A549 (cell line): Measurements from ENCODE around the gene CEP89. TPM values are rescaled to one million over a fixed set of nuclear protein-coding genes. Genes with fewer than 3 reads are reported as not detected.

Source experiments
- ATAC-seq, 2 experiments: fragments of 200-7000 bp in 1 of 2; fragments of >200 bp in 1 of 2; cut with Nextera tagmentation in 1 of 2; cut with Tn5 transposase in 1 of 2; 3 replicates each; pipeline versions ENCODE4 v1.8.0 to v1.9.1; 2018 to 2020; ENCODE audit warnings: mild to moderate bottlenecking in 1 of 2, moderate library complexity in 1 of 2
- CTCF ChIA-PET: fragments of 300-600 bp; sonication (Branson Sonifier 250); formaldehyde crosslinking; extraction: SDS; loops from one replicate; lab custom pipeline; 2021; ENCODE audit warnings: antibody characterized with exemption, inconsistent platforms; lab: Yijun Ruan, JAX
- POLR2A ChIA-PET: fragments of 350-600 bp; formaldehyde crosslinking; extraction: SDS; loops from one replicate; lab custom pipeline; 2021; ENCODE audit warnings: antibody characterized with exemption, inconsistent platforms; lab: Yijun Ruan, JAX
- DNase-seq, 2 experiments: peaks; one replicate each; pipeline versions ENCODE4 v3.0.0 to v3.0.0-alpha.2; 2011 to 2016; ENCODE audit warnings: low read depth in 1 of 2, low spot score in 1 of 2
- FAIRE-seq: peaks from 2 replicates; lab custom pipeline; 2011; peaks lifted over from hg19 to GRCh38; lab: Jason Lieb, UNC
- H3K27ac ChIP-seq, 2 experiments: fragments of >200 bp; sonication (Bioruptor Twin); formaldehyde crosslinking; 3 replicates each; pipeline ENCODE4 v1.5.1; 2016 to 2017
- H3K4me1 ChIP-seq: fragments of >200 bp; sonication (Bioruptor Twin); formaldehyde crosslinking; 3 replicates; pipeline ENCODE4 v1.6.1; 2016
- H3K4me2 ChIP-seq: fragments of >200 bp; sonication (Bioruptor Twin); formaldehyde crosslinking; 3 replicates; pipeline ENCODE4 v1.6.1; 2016
- H3K4me3 ChIP-seq: fragments of >200 bp; sonication (Bioruptor Twin); formaldehyde crosslinking; 3 replicates; pipeline ENCODE4 v1.5.1; 2016
- H3K9me3 ChIP-seq: fragments of >200 bp; sonication (Bioruptor Twin); formaldehyde crosslinking; 3 replicates; pipeline ENCODE4 v1.6.1; 2016
- BHLHE40 ChIP-seq: IDR thresholded peaks from 2 replicates; pipeline ENCODE4 v1.6.1; 2012; ENCODE audit warnings: low read depth, low read length, inconsistent platforms
- CBX2 ChIP-seq: fragments of 200-600 bp; sonication (generic); IDR thresholded peaks from 2 replicates; pipeline ENCODE4 v1.6.1; 2016; ENCODE audit warnings: low read depth, mild to moderate bottlenecking, borderline replicate concordance
- CHD2 ChIP-seq: fragments of 150-350 bp; IDR thresholded peaks from 2 replicates; pipeline ENCODE4 v1.6.1; 2014; ENCODE audit warnings: low read length; ENCODE audit not compliant: partially characterized antibody
- CHD4 ChIP-seq: fragments of 200-600 bp; sonication (generic); IDR thresholded peaks from 2 replicates; pipeline ENCODE4 v1.6.1; 2016; ENCODE audit warnings: antibody characterized with exemption, mild to moderate bottlenecking, borderline replicate concordance
- EHMT2 ChIP-seq: fragments of 200-600 bp; sonication (generic); IDR thresholded peaks from 2 replicates; pipeline ENCODE4 v1.6.1; 2016; ENCODE audit warnings: antibody characterized with exemption, low read depth, mild to moderate bottlenecking, moderate library complexity
- ESRRA ChIP-seq: fragments of 150-350 bp; IDR thresholded peaks from 2 replicates; pipeline ENCODE4 v1.6.1; 2014; ENCODE audit warnings: mild to moderate bottlenecking, low read length, borderline replicate concordance
- FOSB ChIP-seq: fragments of 250-450 bp; sonication (Bioruptor Pico); IDR thresholded peaks from 2 replicates; pipeline ENCODE4 v1.5.0; 2020; ENCODE audit warnings: mild to moderate bottlenecking, moderate library complexity
- FOXS1 ChIP-seq: fragments of 250-450 bp; sonication (Bioruptor Pico); IDR thresholded peaks from 2 replicates; pipeline ENCODE4 v1.5.0; 2020; ENCODE audit warnings: mild to moderate bottlenecking, moderate library complexity
- HOXB13 ChIP-seq: fragments of 250-450 bp; sonication (Bioruptor Pico); IDR thresholded peaks from 2 replicates; pipeline ENCODE4 v1.5.0; 2020; ENCODE audit warnings: low read depth, mild to moderate bottlenecking, moderate library complexity
- JUNB ChIP-seq: fragments of >200 bp; sonication (Bioruptor Twin); formaldehyde crosslinking; IDR thresholded peaks from 2 replicates; pipeline ENCODE4 v1.6.1; 2016
- MAZ ChIP-seq: fragments of 150-350 bp; IDR thresholded peaks from 2 replicates; pipeline ENCODE4 v1.6.1; 2014; ENCODE audit warnings: antibody characterized with exemption, low read depth, low read length, borderline replicate concordance
- NR3C1 ChIP-seq: fragments of >200 bp; sonication (Bioruptor Twin); formaldehyde crosslinking; IDR thresholded peaks from 3 replicates; pipeline ENCODE4 v1.6.1; 2017
- PHF8 ChIP-seq: fragments of 200-600 bp; sonication (generic); IDR thresholded peaks from 2 replicates; pipeline ENCODE4 v1.6.1; 2016; ENCODE audit warnings: low read depth, mild to moderate bottlenecking, antibody characterized with exemption, moderate library complexity, borderline replicate concordance
- POLR2A ChIP-seq: IDR thresholded peaks from 2 replicates; pipeline ENCODE4 v1.6.1; 2012; ENCODE audit warnings: mild to moderate bottlenecking, low read length
- POLR2AphosphoS2 ChIP-seq: conservative IDR thresholded peaks from 2 replicates; pipeline ENCODE4 v1.6.1; 2012; ENCODE audit warnings: low read length, improper control_type of control experiment, inconsistent platforms
- RAD21 ChIP-seq, 2 experiments: fragments of >200 bp in 1 of 2; sonication (Bioruptor Twin) in 1 of 2; formaldehyde crosslinking in 1 of 2; IDR thresholded peaks in 1 of 2; conservative IDR thresholded peaks in 1 of 2; 2 replicates in 1 of 2; 3 replicates in 1 of 2; pipeline ENCODE4 v1.6.1; 2012 to 2018; ENCODE audit warnings: inconsistent platforms in 1 of 2
- RARB ChIP-seq: fragments of 250-450 bp; sonication (Bioruptor Pico); IDR thresholded peaks from 2 replicates; pipeline ENCODE4 v1.8.0; 2021; ENCODE audit warnings: mild to moderate bottlenecking, moderate library complexity
- RFX5 ChIP-seq: fragments of 450-650 bp; IDR thresholded peaks from 2 replicates; pipeline ENCODE4 v1.7.1; 2014; ENCODE audit warnings: antibody characterized with exemption, mild to moderate bottlenecking, moderate library complexity
- RNF2 ChIP-seq: fragments of 200-600 bp; sonication (generic); IDR thresholded peaks from 2 replicates; pipeline ENCODE4 v1.6.1; 2016; ENCODE audit warnings: low read depth, mild to moderate bottlenecking, antibody characterized with exemption, moderate library complexity, borderline replicate concordance
- SMC3 ChIP-seq: fragments of >200 bp; sonication (Bioruptor Twin); formaldehyde crosslinking; IDR thresholded peaks from 3 replicates; pipeline ENCODE4 v1.6.1; 2018; ENCODE audit warnings: inconsistent platforms
- TFCP2L1 ChIP-seq: fragments of 250-450 bp; sonication (Bioruptor Pico); IDR thresholded peaks from 2 replicates; pipeline ENCODE4 v1.5.0; 2021; ENCODE audit warnings: mild to moderate bottlenecking
- TP53 ChIP-seq: fragments of 250-450 bp; sonication (Bioruptor Pico); IDR thresholded peaks from 2 replicates; pipeline ENCODE4 v1.5.0; 2021; ENCODE audit warnings: mild to moderate bottlenecking, moderate library complexity
- ZC3H11A ChIP-seq: fragments of 450-650 bp; IDR thresholded peaks from 2 replicates; pipeline ENCODE4 v1.6.1; 2014; ENCODE audit warnings: antibody characterized with exemption, mild to moderate bottlenecking
- ZSCAN20 ChIP-seq: fragments of 250-450 bp; sonication (Bioruptor Pico); IDR thresholded peaks from 2 replicates; pipeline ENCODE4 v1.8.0; 2022; ENCODE audit warnings: mild to moderate bottlenecking, moderate library complexity
- WGBS: methylation state at CpG from one replicate; pipeline ENCODE4 v1.1.6; 2017; ENCODE audit errors: missing lambda C conversion rate; 5-methylcytosine and 5-hydroxymethylcytosine counted together
- polyA plus RNA-seq, 4 experiments: library from polyadenylated mRNA; depleted of rRNA in 3 of 4; stranded (reverse); fragments of >200 nt; fragmentation: RNase III in 1 of 4; extraction: RNeasy Plus Mini Kit Qiagen cat#74134 plus additional on column Dnase treatment in 1 of 4; gene quantifications; 2 replicates in 3 of 4; 3 replicates in 1 of 4; pipeline ENCODE4 v1.2.3, GENCODE V29; 2011 to 2017
- TF ChIP-seq, protein P1 (sequence below): fragments of 150-350 bp; IDR thresholded peaks from 2 replicates; pipeline ENCODE4 v1.6.1; 2014; ENCODE audit warnings: low read depth, mild to moderate bottlenecking, low read length
- TF ChIP-seq, protein P2 (sequence below): fragments of 250-450 bp; sonication (Bioruptor Pico); IDR thresholded peaks from 2 replicates; pipeline ENCODE4 v1.5.0; 2020; ENCODE audit warnings: low read depth, mild to moderate bottlenecking, moderate library complexity
- TF ChIP-seq, protein P3 (sequence below): fragments of >200 bp; sonication (Bioruptor Twin); formaldehyde crosslinking; IDR thresholded peaks from 3 replicates; pipeline ENCODE4 v1.5.1; 2016
- TF ChIP-seq, protein P4 (sequence below): fragments of 450-650 bp; IDR thresholded peaks from 2 replicates; pipeline ENCODE4 v1.6.1; 2014; ENCODE audit warnings: antibody characterized with exemption
- TF ChIP-seq, protein P5 (sequence below): fragments of >200 bp; sonication (Bioruptor Twin); formaldehyde crosslinking; IDR thresholded peaks from 2 replicates; pipeline ENCODE4 v1.6.1; 2016

The CEP89 gene
- polyA plus RNA-seq, 2 of the 4 experiments (the other 2 are of a cell fraction), result 31.5 to 41.3 TPM

DNA sequence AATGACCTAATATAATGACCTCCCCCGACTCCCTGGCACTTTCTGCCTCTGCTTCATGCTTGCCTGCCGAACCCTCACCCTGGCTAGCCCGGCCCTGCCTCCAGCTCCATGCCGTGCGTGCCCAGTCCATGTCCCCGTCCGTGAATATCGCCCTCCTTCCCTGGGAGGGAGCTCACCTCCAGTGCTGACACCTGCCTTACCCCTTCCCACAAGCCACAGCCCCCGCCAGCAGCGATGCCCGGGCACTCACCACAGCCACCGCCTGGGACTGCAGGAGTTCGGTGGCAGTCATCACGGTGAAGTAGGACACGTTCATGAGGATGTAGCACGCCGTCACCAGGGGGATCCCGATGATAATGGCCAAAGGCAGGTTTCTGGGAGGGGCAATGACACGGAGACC lies 112.2 kb downstream of the CEP89 start:
- FAIRE-seq (no peak), ATAC-seq (no peak), DNase-seq (no peak)
- WGBS, result 79% methylated on average over 19 of the region's 19 CpGs
- H3K4me3 ChIP-seq, result no peak overlapping the region
- H3K4me1 ChIP-seq, result no peaks in the 10 kb centered on the region
- ChIA-PET CTCF (no interaction called here), POLR2A (no interaction called here)
- no peak overlapping the region for H3K27ac ChIP-seq
- TF ChIP-seq CHD2 (no peak), MAZ (no peak), POLR2AphosphoS2 (no peak), JUNB (no peak), ZSCAN20 (no peak), SMC3 (no peak), EHMT2 (no peak), RARB (CRISPR knock-in tag) (no peak), RAD21 (conservative IDR thresholded peaks at IDR 0.05 in 1 of 2, IDR thresholded peaks at IDR 0.05 in 1 of 2) (no peak), POLR2A (no peak), NR3C1 (no peak), TP53 (CRISPR knock-in tag) (no peak), ZC3H11A (no peak), CHD4 (no peak), RFX5 (no peak)
- TF ChIP-seq, protein P1, sequence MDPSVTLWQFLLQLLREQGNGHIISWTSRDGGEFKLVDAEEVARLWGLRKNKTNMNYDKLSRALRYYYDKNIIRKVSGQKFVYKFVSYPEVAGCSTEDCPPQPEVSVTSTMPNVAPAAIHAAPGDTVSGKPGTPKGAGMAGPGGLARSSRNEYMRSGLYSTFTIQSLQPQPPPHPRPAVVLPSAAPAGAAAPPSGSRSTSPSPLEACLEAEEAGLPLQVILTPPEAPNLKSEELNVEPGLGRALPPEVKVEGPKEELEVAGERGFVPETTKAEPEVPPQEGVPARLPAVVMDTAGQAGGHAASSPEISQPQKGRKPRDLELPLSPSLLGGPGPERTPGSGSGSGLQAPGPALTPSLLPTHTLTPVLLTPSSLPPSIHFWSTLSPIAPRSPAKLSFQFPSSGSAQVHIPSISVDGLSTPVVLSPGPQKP, result no peak
- TF ChIP-seq, protein P2, sequence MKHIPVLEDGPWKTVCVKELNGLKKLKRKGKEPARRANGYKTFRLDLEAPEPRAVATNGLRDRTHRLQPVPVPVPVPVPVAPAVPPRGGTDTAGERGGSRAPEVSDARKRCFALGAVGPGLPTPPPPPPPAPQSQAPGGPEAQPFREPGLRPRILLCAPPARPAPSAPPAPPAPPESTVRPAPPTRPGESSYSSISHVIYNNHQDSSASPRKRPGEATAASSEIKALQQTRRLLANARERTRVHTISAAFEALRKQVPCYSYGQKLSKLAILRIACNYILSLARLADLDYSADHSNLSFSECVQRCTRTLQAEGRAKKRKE, result no peak
- H3K4me2 ChIP-seq, result no peak overlapping the region
- no peaks in the 10 kb centered on the region for H3K9me3 ChIP-seq

DNA sequence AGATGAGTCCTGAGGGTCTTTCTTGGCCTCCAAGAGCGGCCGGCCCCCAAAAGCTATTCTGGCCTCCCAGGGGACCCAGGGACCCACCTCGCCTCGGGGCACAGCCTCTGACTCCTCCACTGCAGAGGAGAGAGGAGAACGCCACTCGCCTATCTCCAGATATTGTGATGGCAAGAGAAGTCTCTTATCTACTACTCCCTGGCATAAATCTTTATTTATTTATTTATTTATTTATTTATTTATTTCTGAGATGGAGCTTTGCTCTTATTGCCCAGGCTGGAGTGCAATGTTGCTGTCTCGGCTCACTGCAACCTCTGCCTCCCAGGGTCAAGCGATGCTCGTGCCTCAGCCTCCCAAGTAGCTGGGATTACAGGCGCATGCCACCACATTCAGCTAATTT lies 113.2 kb downstream of the CEP89 start:
- no peak for FAIRE-seq

DNA sequence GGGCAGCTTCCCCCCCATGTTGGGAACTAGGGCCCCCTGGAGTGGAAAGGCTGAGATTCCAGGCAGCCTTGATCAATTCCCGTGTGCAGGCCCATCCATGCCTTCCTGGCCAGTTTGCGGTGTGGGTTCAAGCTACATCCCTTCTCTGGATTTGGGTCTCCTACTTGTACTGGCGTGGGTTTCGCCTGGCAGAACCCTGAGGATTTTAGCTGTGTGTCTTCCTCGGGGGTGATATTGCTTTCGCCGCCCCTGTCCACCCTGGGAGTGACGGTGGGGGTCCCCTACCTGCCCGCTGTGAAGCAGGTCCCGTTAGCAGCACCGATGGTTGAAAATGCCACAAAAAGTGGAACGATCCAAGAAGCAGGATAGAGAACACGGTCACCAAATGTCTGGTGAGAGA lies 113.6 kb downstream of the CEP89 start:
- ATAC-seq (no peak), DNase-seq (no peak), FAIRE-seq (peak; percentile 7)
- Histone ChIP-seq H3K9me3 (no peaks in the 10 kb centered on the region), H3K4me2 (no peak overlapping the region), H3K4me1 (no peaks in the 10 kb centered on the region), H3K4me3 (no peak overlapping the region), H3K27ac (no peak overlapping the region)
- TF ChIP-seq EHMT2 (no peak), CBX2 (no peak), MAZ (no peak), RFX5 (no peak), HOXB13 (no peak), FOSB (CRISPR knock-in tag) (no peak), TFCP2L1 (CRISPR knock-in tag) (no peak), ESRRA (no peak), NR3C1 (no peak), POLR2A (no peak), PHF8 (no peak), FOXS1 (CRISPR knock-in tag) (no peak)
- TF ChIP-seq, protein P3, sequence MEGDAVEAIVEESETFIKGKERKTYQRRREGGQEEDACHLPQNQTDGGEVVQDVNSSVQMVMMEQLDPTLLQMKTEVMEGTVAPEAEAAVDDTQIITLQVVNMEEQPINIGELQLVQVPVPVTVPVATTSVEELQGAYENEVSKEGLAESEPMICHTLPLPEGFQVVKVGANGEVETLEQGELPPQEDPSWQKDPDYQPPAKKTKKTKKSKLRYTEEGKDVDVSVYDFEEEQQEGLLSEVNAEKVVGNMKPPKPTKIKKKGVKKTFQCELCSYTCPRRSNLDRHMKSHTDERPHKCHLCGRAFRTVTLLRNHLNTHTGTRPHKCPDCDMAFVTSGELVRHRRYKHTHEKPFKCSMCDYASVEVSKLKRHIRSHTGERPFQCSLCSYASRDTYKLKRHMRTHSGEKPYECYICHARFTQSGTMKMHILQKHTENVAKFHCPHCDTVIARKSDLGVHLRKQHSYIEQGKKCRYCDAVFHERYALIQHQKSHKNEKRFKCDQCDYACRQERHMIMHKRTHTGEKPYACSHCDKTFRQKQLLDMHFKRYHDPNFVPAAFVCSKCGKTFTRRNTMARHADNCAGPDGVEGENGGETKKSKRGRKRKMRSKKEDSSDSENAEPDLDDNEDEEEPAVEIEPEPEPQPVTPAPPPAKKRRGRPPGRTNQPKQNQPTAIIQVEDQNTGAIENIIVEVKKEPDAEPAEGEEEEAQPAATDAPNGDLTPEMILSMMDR, result no peak
- TF ChIP-seq, protein P1, result no peak
- TF ChIP-seq, protein P4, sequence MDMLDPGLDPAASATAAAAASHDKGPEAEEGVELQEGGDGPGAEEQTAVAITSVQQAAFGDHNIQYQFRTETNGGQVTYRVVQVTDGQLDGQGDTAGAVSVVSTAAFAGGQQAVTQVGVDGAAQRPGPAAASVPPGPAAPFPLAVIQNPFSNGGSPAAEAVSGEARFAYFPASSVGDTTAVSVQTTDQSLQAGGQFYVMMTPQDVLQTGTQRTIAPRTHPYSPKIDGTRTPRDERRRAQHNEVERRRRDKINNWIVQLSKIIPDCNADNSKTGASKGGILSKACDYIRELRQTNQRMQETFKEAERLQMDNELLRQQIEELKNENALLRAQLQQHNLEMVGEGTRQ, result no peak
- TF ChIP-seq, protein P5, sequence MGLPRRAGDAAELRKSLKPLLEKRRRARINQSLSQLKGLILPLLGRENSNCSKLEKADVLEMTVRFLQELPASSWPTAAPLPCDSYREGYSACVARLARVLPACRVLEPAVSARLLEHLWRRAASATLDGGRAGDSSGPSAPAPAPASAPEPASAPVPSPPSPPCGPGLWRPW, result no peak
- WGBS, result 62% methylated on average over 13 of the region's 13 CpGs
- ChIA-PET CTCF (no interaction called here), POLR2A (no interaction called here)

More for the DNA sequence above, 113.2 kb downstream of the CEP89 start:
- ATAC-seq, result no peak
- CTCF ChIA-PET, result interaction anchor here (0.8 kb wide), 1 partner anchor 22 kb away, joined by 3 read pairs; no protein-coding TSS in a partner anchor
- Histone ChIP-seq H3K4me3 (no peak overlapping the region), H3K27ac (no peak overlapping the region), H3K4me1 (no peaks in the 10 kb centered on the region), H3K4me2 (no peak overlapping the region), H3K9me3 (no peaks in the 10 kb centered on the region)
- no peak for TF ChIP-seq BHLHE40
- peak; percentile 83 for TF ChIP-seq ZC3H11A
- TF ChIP-seq RNF2, result no peak
- TF ChIP-seq POLR2AphosphoS2, result no peak
- WGBS, result 66% methylated on average over 10 of the region's 10 CpGs
- DNase-seq, result no peak
- POLR2A ChIA-PET, result no interaction called here
